Measurements from ENCODE around the gene NLGN1.
"Not testable (repeated sequence)": the region's sequence is repeated elsewhere in the genome, so short reads cannot be mapped to it uniquely, and the experiment has no call there.

The NLGN1 gene

GRCh38 chr3:174206607-174207192 is 809.2 kb downstream of the NLGN1 start:
- DNase-seq (ENCODE audit: extremely low read depth in 1 of 2, low read depth in 1 of 2): no peak

GRCh38 chr3:174208161-174208560 is 810.6 kb downstream of the NLGN1 start:
- DNase-seq (ENCODE audit: extremely low read depth in 1 of 2, low read depth in 1 of 2): no peak

DNA sequence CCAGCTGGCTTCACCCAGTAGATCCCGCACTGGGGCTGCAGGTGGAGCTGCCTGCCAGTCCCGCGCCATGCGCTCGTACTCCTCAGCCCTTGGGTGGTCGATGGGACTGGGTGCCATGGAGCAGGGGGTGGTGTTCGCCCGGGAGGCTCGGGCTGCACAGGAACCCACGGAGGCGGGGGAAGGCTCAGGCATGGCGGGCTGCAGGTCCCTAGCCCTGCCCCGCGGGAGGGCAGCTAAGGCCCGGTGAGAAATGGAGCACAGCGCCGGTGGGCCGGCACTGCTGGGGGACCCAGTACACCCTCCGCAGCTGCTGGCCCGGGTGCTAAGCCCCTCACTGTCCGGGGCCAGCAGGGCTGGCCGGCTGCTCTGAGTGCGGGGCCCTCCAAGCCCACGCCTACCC is 814.4 kb downstream of the NLGN1 start:
- not testable (repeated sequence) for DNase-seq (ENCODE audit: extremely low read depth in 1 of 2, low read depth in 1 of 2)

GRCh38 chr3:174215456-174215855 is 817.9 kb downstream of the NLGN1 start:
- no peak for DNase-seq (ENCODE audit: extremely low read depth in 1 of 2, low read depth in 1 of 2)

DNA sequence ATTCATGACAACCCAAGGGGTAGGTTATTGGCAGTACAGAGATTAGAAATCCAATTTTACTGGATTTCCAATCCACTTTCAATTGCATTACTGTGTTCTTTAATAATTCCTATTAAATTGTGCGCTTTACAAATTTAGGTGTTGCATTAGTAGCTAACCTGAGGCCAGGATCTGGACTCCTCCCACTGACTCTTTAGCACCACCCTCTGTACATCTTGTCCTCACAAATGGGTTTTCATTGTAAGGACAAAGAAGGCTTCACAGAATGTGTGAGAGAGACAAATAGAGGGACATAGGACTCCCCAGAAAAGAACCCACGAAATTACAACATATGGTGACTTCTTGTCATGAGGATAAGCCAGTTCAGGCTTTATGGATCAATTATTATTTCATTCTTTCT is 818.5 kb downstream of the NLGN1 start:
- no peak for DNase-seq (ENCODE audit: extremely low read depth in 1 of 2, low read depth in 1 of 2)

GRCh38 chr3:174216946-174217718 is 819.6 kb downstream of the NLGN1 start:
- no peak for DNase-seq (ENCODE audit: extremely low read depth in 1 of 2, low read depth in 1 of 2)

DNA sequence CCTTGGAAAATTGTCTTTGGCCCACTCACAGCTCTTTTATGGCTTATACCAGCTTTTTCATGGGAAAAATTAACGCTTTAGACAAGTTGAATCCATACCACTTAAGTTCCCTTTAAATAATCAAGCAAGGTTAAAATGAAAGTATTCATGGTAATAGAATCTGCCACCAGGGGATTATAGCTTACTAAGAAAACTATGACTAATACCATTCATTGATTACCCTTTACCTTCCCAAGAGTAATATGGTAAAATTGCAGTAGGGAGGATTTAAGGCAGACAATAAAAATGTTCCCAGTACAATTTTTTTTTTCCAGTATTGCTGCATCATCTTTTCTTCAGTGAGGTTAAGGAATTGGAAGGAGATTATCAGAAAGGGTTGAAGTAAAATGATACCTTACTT is 820.5 kb downstream of the NLGN1 start:
- no peak for DNase-seq (ENCODE audit: extremely low read depth in 1 of 2, low read depth in 1 of 2)

DNA sequence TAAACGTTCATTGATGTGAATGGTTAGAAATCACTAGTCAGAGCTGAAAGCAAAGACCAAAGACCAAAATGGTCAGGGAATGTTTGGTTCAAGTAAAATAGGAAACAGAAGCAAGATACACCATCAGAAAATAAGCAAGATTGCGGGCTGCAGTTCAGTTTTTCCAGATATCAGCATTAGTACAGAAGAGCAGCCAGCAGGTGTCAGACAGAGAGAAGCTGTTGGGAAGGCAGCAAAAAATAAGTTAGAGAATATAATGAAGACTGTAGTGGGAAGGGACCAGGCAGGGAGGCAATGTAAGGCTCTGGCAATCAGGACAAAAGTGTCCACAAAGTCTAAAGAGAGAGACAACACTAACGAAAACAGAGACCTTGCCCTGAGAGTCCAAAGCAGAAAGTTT is 822.2 kb downstream of the NLGN1 start:
- no peak for DNase-seq (ENCODE audit: extremely low read depth in 1 of 2, low read depth in 1 of 2)

DNA sequence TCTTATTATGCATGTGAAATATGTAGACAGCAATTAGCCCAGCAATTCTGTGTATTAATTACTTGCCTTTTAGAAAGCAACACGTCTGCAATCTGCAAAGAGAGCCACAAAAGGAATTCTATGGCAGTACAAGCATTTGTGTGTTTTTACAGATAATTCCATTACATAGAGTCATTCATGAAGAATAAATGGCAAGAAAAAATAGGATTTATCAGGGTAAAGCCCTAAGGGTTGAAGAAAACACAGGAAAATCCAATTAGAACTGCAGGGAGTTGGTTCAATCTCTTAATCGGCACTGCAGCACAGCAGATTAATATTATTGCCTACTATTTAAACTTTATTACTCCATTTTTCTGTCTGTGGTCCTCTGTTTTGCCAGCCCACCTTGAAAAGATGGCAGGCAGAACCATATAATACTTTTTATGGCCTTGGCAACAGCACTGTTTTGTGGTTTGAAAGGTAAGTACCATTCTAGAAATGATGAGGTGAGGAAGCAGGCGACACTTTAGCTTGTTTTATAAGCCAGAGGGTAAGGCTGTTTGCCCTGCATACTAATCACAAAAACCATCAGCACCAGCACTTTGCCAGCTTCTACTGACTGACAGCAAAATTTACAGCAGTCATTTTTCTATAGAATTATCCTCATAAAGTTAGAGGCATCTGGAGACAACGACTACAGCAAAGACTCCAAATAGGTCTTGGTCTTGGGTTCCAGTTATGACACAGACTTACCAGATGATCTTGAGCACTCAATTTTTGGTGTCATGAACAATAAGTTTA is 823.4 kb downstream of the NLGN1 start:
- DNase-seq (ENCODE audit: extremely low read depth in 1 of 2, low read depth in 1 of 2): no peak

DNA sequence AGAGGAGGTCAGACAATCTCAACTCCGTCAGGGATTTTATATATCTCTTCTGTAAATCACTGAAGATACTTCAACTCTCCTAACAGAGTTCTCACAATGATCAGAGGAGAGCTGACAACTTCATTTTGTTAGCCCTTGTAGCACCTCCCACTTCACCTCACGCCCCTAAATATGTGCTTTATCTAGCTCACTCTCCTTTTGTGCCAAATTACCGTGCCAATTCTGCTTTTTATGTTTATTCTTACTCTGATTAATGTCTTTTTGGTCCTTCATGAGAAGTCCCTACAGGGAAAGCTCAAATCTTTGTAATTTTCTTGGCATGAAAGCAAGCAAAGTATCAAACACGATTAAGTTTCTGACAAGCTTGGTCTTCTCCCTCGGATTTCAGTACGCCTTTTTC is 825.5 kb downstream of the NLGN1 start:
- no peak for DNase-seq (ENCODE audit: extremely low read depth in 1 of 2, low read depth in 1 of 2)

DNA sequence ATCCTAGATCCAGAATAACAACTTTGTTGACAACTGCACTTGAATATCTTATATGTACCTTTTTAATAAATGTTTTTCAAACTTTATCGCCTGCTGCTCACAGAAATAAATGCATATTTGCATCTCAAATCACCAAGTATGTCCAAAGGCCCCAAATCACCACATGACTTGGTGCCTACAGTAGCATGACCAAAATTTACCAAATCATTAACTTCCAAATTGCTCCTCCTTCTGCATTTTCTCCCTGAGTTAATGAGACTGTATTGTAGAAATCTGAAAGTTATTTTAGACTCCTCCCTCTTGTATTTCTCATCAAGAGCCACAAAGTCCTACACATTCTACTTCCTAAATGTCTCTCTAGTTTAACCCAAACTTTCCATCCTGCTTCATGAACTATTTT is 826.1 kb downstream of the NLGN1 start:
- no peak for DNase-seq (ENCODE audit: extremely low read depth in 1 of 2, low read depth in 1 of 2)

DNA sequence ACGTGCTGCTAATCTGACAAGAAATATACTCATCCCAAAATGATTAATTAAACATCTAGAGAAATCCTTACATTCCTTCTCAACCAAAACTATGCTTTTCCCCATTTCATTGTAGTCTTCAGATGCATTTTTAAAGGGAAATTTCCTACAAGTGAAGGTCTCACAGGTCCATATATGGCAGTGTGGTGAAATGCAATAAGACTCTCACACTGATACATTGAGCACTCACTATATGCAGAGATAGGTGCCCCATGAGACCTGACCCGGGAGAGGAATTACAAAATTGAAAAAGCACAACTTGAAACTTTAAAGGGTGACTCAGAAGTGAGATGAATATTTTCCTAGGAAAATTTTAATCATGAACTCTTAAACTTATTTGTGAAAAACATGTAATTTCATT is 832.4 kb downstream of the NLGN1 start:
- DNase-seq (ENCODE audit: extremely low read depth in 1 of 2, low read depth in 1 of 2): no peak

DNA sequence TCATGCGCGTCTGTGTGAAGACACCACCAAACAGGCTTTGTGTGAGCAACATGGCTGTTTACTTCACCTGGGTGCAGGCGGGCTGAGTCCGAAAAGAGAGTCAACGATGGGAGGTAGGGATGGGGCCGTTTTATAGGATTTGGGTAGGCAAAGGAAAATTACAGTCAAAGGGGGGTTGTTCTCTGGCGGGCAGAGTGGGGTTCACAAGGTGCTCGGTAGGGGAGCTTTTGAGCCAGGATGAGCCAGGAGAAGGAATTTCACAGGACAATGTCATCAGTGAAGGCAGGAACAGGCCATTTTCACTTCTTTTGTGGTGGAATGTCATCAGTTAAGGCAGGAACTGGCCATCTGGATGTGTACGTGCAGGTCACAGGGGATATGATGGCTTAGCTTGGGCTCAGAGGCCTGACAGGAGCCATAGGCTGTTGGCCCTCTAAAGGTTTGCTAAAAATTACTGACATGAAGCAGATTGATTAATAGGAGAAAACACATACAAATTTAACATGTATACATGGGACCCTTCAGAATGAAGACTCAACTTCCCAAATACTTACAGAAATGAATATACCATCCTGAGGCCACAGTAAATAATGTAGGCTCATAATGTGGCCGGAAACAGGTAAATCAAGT is 834.6 kb downstream of the NLGN1 start:
- not testable (repeated sequence) for DNase-seq (ENCODE audit: extremely low read depth in 1 of 2, low read depth in 1 of 2)

DNA sequence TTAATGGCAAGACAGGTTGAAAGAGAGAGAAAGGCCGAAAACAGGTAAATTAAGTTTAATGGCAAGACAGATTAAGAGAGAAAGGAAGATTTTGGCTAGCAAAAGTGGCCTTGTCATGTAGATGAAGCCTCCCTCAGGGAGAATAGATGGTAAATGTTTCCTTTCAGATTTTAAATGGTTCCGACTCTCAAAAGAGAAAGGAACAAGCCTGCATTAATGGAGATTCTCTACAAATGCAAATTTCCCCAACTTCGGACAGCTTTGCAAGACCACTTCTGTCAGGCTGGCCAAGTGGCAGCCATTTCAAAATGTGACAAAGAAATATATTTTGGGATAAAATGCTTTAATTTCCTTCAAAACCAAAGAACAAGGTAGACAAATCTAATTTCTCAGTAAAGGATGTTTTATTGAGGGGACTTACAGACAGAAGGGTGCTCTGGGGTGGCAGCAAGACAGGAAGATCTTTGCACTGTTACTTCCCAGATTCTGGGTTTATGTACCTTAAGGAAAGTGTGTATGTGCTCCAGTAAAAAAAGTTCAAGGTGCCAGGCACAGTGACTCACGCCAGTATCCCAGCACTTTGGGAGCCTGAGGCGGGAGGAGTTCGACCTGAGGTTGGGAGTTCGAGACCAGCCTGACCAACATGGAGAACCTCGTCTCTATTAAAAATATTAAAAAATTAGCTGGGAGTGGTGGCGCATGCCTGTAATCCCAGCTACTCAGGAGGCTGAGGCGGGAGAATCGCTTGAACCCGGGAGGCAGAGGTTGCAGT is 835.3 kb downstream of the NLGN1 start:
- no peak for DNase-seq (ENCODE audit: extremely low read depth in 1 of 2, low read depth in 1 of 2)

- no peak for DNase-seq (ENCODE audit: extremely low read depth in 1 of 2, low read depth in 1 of 2)
Observed at GRCh38 chr3:174233511-174233910, 836.0 kb downstream of the NLGN1 start.

GRCh38 chr3:174242311-174243041 is 844.9 kb downstream of the NLGN1 start:
- no peak for DNase-seq (ENCODE audit: extremely low read depth in 1 of 2, low read depth in 1 of 2)

DNA sequence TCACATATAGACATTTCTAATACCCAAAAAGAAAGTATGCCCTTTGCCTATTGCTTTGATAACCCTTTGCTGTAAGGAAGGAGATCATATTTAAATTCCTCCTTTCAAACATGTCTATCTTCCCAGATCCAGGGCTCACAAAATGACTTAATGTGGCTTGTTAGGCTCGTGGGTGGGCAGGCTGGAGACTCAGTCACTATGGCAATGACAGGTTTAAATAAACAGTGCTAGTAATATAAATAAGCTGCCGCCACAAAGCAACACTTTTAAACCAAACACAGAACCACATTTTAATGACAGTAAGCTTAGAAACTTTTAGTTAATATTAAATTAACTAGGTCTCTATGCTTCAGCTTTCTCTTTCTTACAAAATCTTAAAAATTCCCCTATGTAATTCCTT is 845.6 kb downstream of the NLGN1 start:
- no peak for DNase-seq (ENCODE audit: extremely low read depth in 1 of 2, low read depth in 1 of 2)

GRCh38 chr3:174247687-174248152 is 850.2 kb downstream of the NLGN1 start:
- no peak for DNase-seq (ENCODE audit: extremely low read depth in 1 of 2, low read depth in 1 of 2)

DNA sequence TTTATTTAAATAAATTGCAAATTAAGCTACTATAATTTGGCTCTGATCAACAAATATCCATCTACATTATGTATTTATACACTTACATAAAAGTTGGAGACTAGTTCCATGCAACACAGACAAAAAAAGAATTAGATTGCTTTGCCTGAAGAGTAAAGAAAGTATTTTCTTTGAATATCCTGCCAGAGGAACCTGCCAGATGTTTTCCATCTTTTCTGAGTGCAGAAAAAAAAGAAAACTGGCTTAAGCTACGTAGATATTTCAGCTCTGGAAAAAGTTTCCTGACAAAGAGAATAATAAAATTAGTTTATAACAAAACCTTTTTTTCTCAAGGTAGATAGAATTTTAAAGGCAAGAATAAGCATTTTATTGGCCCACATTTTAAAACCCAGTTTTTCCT is 854.1 kb downstream of the NLGN1 start:
- no peak for DNase-seq (ENCODE audit: extremely low read depth in 1 of 2, low read depth in 1 of 2)

All from stimulated activated CD8-positive, alpha-beta memory T cell treated with anti-CD3 and anti-CD28 coated beads, Interleukin-7, amount 100 ng/mL, for 48 hours (primary cell).